Measurements from ENCODE around the gene NEMP1. TPM values are rescaled to one million over a fixed set of nuclear protein-coding genes. Genes with fewer than 3 reads are reported as not detected.

The NEMP1 gene
- total RNA-seq, 2 experiments from 2014 or later, result 59.7 to 63.0 TPM

DNA sequence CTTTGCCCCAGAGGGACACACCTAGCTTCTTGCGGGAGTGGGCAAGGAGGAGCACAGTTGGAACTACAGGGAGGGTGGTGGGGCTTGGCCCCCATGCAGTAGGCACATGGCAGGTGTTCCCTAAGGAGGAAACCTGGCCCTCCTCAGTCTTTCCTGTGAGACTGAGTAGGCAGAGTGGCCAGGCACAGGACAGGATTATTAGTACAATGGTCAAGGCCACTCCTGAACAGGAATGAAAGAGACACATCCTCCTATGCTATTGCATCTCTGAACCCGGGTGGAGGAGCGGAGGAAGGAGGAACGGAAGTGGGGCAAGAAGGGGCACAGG is 29.5 kb downstream of the NEMP1 start:
- CTCF ChIA-PET, result interaction anchor here (1.2 to 2.1 kb wide), 3 partner anchors 10 to 14 kb away, joined by 4 to 6 read pairs (median 4); no protein-coding TSS in a partner anchor
- POLR2A ChIA-PET, result interaction anchor here (1.6 kb wide), 1 partner anchor 50 kb away, joined by 7 read pairs; no protein-coding TSS in a partner anchor

DNA sequence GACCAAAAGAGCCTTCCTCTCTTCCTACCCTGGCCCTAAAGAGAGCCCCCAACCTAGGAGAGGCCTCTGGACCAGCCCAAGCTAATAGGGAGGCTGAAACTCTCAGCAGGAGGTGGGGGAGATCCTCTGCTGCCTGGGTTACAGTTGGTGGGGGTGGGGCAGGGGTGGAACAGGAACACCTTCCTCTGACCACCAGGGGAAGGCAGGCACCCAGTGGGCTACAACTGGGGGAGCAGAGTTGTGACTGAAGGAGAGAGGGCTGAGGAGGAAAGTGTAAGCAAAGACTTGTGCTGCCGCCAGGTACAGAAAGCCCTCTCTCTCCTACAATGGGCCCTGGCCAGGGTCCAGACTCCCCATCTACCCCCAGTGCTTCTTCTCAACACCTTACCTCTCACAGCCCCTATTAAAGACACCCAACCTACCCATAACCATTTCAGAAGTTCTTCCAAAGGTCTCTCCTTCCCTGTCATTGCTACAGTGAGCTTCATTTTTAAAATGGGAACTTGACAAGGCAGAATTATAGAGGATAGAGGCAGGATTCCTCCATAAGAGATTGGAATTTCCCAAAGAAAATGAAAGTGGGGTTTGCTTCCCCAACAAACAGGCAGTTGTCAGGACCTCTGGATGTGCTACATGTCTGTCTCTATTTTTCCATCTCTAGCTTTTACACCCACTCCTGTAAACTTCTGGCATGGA is 30.0 kb downstream of the NEMP1 start:
- POLR2A ChIA-PET, result interaction anchor here (1.4 to 1.6 kb wide), 2 partner anchors 49 to 64 kb away, joined by 4 to 7 read pairs; no protein-coding TSS in a partner anchor
- CTCF ChIA-PET, result interaction anchor here (0.8 to 2.1 kb wide), 4 partner anchors 10 to 14 kb away, joined by 3 to 6 read pairs (median 4); no protein-coding TSS in a partner anchor

DNA sequence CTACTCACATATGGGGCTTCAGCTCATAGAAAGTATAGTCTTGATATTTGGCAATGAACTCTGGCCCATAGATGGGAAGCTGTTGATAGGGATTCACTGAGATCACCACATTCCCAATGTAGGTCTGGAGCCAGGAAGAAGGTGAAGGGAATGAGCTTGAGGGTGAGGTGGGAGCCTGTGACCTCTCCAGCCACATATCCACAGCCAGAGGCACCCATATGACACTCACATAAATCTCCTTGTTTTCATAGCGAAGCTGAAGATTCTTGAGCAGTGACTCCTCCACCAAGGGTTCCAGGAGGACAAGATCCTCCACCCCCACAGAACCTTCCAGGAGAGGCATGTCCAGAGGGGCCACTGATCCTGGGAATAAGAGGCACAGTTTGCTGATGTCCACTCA is 30.6 kb downstream of the NEMP1 start:
- POLR2A ChIA-PET, result interaction anchor here (1.4 to 1.6 kb wide), 2 partner anchors 49 to 64 kb away, joined by 4 to 7 read pairs; no protein-coding TSS in a partner anchor
- CTCF ChIA-PET, result interaction anchor here (0.8 to 2.1 kb wide), 4 partner anchors 9 to 15 kb away, joined by 3 to 6 read pairs (median 4); no protein-coding TSS in a partner anchor

DNA sequence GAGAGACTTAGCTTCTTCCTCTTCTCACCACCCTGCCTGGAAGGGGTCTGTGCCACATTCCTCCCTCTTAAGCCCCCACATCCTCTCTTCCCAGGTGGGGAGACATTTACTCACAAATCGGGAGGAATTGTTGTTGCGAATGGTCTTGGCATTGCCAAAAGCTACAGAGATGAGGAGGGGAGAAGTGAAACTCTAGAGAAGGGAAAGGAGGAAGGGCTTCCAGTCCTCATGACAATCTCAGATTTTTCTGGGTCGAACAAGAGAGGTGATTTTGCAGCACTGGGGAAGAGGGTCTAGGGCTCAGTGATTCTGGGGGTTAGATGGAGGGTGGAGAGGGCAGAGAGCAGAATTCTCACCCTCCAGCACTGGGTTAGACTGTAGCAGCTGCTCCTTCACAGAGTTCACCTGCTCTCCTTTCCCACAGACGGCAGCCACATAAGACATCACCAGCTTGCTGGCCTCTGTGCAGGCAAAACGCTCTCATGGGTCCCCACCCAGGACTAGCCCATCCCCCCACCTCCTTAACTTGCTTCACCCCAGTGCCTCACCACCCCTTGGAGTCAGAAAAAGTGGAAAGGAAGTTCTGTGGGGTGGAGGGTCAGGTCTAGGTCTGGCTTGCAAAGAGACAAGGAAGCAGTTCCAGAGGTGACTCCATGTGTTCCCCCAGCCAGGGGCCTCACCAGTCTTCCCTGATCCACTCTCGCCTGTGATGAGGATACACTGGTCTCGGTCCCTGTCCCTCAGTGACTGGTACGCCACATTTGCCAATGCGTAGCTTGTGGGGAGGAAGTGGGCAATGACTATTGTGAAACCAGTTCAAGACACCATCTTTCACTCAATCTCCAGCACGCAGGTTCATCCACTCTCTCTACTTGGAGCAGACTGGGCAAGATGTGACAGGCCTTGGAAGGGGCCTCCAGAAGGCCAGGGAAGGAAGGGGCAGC is 31.4 kb downstream of the NEMP1 start:
- POLR2A ChIA-PET, result interaction anchor here (1.4 kb wide), 1 partner anchor 65 kb away, joined by 4 read pairs; no protein-coding TSS in a partner anchor
- CTCF ChIA-PET, result interaction anchor here (1.2 to 2.1 kb wide), 4 partner anchors 8 to 23 kb away, joined by 3 to 6 read pairs (median 4); no protein-coding TSS in a partner anchor

GRCh38 chr12:57046086-57046791 is 32.4 kb downstream of the NEMP1 start:
- POLR2A ChIA-PET, result interaction anchor here (0.6 kb wide), 1 partner anchor 196 kb away, joined by 3 read pairs; no protein-coding TSS in a partner anchor
- CTCF ChIA-PET, result interaction anchor here (0.5 to 1.7 kb wide), 3 partner anchors 24 to 87 kb away, joined by 3 to 5 read pairs (median 3); no protein-coding TSS in a partner anchor

DNA sequence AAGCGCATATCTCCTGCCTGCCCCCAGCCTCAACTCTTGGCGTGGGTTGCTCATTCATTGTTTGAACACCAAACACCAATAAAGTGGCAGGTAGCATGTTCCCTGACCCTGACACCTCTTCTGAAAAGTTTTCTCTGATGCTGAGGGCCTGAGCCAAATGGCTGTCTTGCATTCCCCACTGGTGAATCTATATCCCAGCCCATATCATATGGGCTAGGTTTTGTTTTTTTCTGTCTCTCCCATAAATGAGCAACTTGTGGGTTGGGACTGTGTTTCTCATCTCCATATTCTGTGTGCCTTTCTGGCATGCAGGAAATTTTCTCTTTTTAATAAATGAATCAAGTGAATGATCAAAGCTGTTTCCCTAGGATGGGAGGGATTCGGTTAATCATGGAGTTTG is 33.7 kb downstream of the NEMP1 start:
- ChIA-PET POLR2A (no interaction called here), CTCF (interaction anchor here (1.3 kb wide), 1 partner anchor 67 kb away, joined by 5 read pairs; no protein-coding TSS in a partner anchor)

DNA sequence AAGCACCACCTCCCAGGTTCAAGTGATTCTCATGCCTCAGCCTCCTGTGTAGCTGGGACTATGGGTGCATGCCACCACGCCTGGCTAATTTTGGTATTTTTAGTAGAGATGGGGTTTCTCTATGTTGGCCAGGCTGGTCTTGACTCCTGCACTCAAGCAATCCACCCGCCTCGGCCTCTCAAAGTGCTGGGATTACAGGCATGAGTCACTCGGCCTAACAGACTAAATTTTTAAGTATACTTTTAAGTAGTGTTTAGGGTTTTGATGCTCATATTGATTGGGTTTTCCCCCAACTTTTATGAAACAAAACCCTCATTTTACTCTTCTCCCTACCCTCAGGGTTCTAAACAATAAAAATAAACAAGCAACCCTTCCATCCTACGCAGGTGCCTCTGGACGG is 34.1 kb downstream of the NEMP1 start:
- ChIA-PET POLR2A (no interaction called here), CTCF (no interaction called here)

GRCh38 chr12:57042695-57043094 is 35.9 kb downstream of the NEMP1 start:
- POLR2A ChIA-PET, result no interaction called here
- CTCF ChIA-PET, result interaction anchor here (1.3 to 1.4 kb wide), 2 partner anchors 15 to 70 kb away, joined by 3 to 5 read pairs; no protein-coding TSS in a partner anchor

GRCh38 chr12:57040750-57041149 is 37.8 kb downstream of the NEMP1 start:
- CTCF ChIA-PET, result interaction anchor here (1.1 to 1.4 kb wide), 2 partner anchors 25 to 87 kb away, joined by 3 read pairs; partner anchors contain the start of gene LRP1
- POLR2A ChIA-PET, result no interaction called here

DNA sequence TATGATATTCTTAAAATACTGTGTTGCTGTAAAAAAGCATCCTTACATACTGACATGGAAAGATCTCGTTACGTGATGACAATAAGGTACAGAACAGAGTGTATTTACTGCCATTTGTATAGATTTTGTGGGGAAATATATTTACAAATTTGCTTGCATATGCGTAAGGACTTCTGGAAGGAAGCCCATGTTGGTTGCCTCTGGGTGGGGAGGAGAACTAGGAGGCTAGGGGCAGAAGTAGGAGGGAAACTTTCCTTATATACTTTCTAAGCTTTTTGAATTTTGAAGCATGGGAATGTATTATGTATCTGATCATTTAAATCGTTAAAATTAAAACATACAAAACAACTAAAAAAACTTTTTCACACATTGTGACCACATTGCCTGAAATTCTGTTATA is 38.4 kb downstream of the NEMP1 start:
- ChIA-PET POLR2A (no interaction called here), CTCF (interaction anchor here (0.5 to 1.4 kb wide), 3 partner anchors 12 to 88 kb away, joined by 3 to 4 read pairs (median 3); partner anchors contain the start of gene LRP1)

- POLR2A ChIA-PET, result no interaction called here
Measured at GRCh38 chr12:57039016-57039798, 39.4 kb downstream of the NEMP1 start.

DNA sequence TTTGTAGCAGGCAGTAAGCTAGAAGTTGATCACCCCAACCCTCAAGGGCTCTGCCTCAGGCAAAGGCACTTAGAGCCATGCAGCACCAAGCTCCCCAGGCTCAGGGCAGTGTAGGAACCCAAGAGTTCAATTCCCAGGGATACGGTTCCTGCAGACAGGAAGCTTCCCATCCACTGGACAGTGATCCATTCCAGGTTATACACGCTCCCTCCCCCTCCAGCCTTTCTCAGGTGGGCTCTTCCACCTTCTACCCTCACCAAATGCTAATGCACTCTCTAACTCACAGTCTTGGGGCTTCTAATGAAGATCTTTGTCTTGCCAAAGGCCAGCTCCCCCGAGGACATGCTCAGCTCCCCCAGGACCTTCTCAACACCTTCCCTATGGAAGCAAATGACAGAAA is 41.3 kb downstream of the NEMP1 start:
- ChIA-PET CTCF (interaction anchor here (0.9 kb wide), 1 partner anchor 146 kb away, joined by 3 read pairs; no protein-coding TSS in a partner anchor), POLR2A (no interaction called here)

More at GRCh38 chr12:57039016-57039798, 39.4 kb downstream of the NEMP1 start:
- CTCF ChIA-PET, result interaction anchor here (0.5 to 1.3 kb wide), 3 partner anchors 9 to 143 kb away, joined by 3 to 4 read pairs (median 3); no protein-coding TSS in a partner anchor

DNA sequence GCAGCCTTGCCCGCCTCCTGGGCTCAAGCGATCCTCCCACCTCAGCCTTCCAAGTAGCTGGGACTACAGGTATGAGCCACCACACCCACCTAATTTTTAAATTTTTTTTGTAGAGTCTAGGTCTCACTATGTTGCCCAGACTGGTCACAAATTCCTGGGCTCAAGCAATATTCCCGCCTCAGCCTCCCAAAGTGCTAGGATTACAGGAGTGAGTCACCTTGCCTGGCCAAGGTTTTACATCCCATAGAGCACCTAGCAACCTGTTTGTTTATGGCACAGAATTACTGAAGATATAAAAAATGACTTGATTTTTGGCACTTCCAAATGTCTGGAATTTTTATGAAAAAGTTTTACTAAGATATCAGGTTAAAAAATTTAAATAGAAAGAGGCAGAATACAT is 45.2 kb downstream of the NEMP1 start:
- ChIA-PET POLR2A (no interaction called here), CTCF (interaction anchor here (0.8 kb wide), 1 partner anchor 27 kb away, joined by 3 read pairs; no protein-coding TSS in a partner anchor)

DNA sequence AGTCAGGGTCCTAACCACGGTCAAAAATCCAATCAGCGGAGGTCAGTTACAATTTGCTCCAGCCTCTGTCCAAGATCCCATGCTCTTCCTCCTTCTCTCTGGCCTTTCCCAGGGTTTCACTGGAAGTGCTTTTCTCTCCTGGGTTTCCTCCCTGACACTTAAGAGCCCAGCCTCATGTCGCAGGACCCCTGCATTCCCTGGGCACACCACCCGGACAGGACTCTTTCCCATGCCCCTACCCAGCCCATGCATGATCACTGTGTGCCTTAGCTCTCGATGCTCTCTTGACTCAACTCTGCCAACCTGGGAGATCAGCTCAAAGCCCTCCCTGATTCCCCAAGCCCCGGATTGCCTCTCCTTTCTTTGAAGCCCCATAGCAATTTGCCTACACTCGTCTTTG is 46.8 kb downstream of the NEMP1 start:
- ChIA-PET CTCF (interaction anchor here (0.9 to 1.9 kb wide), 5 partner anchors 11 to 278 kb away, joined by 3 to 5 read pairs (median 3); partner anchors contain the start of gene NEMP1), POLR2A (interaction anchor here (0.6 to 0.7 kb wide), 2 partner anchors 31 to 80 kb away, joined by 3 to 5 read pairs; partner anchors contain the start of gene STAT6)

DNA sequence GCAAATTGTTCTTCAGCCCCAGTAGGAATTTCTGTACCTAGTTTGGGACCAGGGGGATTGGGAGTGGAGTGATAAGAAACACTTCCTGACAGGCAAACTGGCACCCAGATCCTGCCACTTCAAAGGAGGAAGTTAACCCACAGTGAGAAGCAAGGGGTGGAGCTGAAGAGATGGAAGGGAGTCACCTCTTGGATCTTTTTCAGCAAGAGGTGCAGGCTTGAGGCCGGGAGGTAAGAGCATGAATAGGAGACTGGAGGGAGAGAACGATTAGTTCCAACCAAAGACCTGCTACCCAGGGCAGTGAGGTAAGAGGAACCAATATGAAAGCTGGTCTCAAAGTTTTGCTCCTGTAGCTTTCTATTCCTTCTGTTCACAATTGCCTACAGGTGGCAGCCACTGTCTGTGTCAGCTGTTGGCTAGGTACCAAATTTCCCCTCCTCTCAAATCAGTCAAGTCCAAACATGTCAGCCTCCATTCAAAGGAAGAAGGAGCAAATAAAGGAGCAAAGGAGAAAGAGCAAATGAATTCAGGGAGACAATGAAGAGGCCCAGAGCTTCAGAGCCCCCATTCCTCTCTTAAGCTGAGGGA is 47.4 kb downstream of the NEMP1 start:
- ChIA-PET POLR2A (interaction anchor here (0.6 kb wide), 1 partner anchor 32 kb away, joined by 3 read pairs; no protein-coding TSS in a partner anchor), CTCF (interaction anchor here (0.6 to 1.9 kb wide), 6 partner anchors 10 to 277 kb away, joined by 3 to 5 read pairs (median 3); partner anchors contain the start of gene NEMP1)

DNA sequence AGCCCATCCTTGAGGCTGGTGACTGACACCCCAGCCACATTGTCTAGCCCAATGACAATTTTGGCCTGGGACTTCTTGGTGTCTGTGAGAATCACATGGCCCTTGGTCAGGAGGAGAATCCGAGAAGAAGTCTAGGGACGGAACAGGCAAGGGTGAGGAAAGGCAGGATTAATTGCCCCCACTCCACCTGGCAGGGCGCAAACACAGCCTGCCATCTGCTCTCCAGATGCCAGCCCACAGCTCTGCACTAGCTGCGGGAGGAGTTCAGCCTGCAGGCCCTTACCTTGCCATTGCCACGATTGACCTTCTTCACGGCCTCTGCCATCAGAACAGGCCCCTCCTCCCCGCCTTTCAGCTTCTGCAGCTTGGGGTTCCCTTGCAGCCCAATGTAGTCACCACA is 49.1 kb downstream of the NEMP1 start:
- CTCF ChIA-PET, result interaction anchor here (0.9 to 1.3 kb wide), 2 partner anchors 12 to 82 kb away, joined by 3 read pairs; partner anchors contain the start of gene STAT6
- POLR2A ChIA-PET, result no interaction called here

GRCh38 chr12:57027805-57028153 is 50.8 kb downstream of the NEMP1 start:
- ChIA-PET POLR2A (no interaction called here), CTCF (interaction anchor here (0.9 to 1.8 kb wide), 4 partner anchors 16 to 97 kb away, joined by 3 to 6 read pairs (median 3); partner anchors contain the start of gene ZBTB39)

All from activated CD8-positive, alpha-beta memory T cell treated with anti-CD3 and anti-CD28 coated beads for 36 hours (primary cell).